ENCODE data around the gene CABLES2. TPM values are rescaled to one million over a fixed set of nuclear protein-coding genes. Genes with fewer than 3 reads are reported as not detected.

CABLES2 gene
- polyA plus RNA-seq, result 1 to 10 TPM; 1.3 to 2.6 (median 2.5) TPM

GRCh38 chr20:62407221-62407992, at the start of gene CABLES2:
CABLES2 (minus strand) TSS chr20:62407285; CDS start chr20:62407276, 9 bp downstream.
- Mint-ChIP-seq H3K4me1 (peaks cover 19 to 38% of the 10 kb centered on the region in 2 donors), H3K27ac (peak within 1 kb of the TSS; percentile 51 to 85 (median 76)), H3K27me3 (ENCODE audit: low read depth in 3 of 3) (peaks cover 4 to 14% (median 6%) of the 10 kb centered on the region in 3 donors), H3K9me3 (no peaks in the 10 kb centered on the region), H3K36me3 (no peaks in the 10 kb centered on the region), H3K4me3 (peak within 1 kb of the TSS; percentile 78 to 84 (median 79))
- DNase-seq, result peak; percentile 92 to 93 (median 93)

GRCh38 chr20:62455929-62456328, 48.8 kb upstream of the CABLES2 start:
- H3K4me1 Mint-ChIP-seq, result no peaks in the 10 kb centered on the region
- H3K4me3 Mint-ChIP-seq, result no peak overlapping the region
- no peak for DNase-seq
- H3K27ac Mint-ChIP-seq, result no peak overlapping the region
- no peaks in the 10 kb centered on the region for H3K9me3 Mint-ChIP-seq
- peaks cover 0 to 3% (median 2%) of the 10 kb centered on the region in 3 donors for H3K27me3 Mint-ChIP-seq (ENCODE audit: low read depth in 3 of 3)
- no peaks in the 10 kb centered on the region for H3K36me3 Mint-ChIP-seq

- Mint-ChIP-seq H3K4me1 (no peaks in the 10 kb centered on the region), H3K27ac (no peak overlapping the region), H3K27me3 (ENCODE audit: low read depth in 3 of 3) (peaks cover 0 to 3% (median 0%) of the 10 kb centered on the region in 3 donors), H3K4me3 (no peak overlapping the region), H3K9me3 (no peaks in the 10 kb centered on the region), H3K36me3 (no peaks in the 10 kb centered on the region)
- no peak for DNase-seq
Measured at GRCh38 chr20:62454904-62455636, 48.0 kb upstream of the CABLES2 start.

GRCh38 chr20:62453186-62453808, 46.2 kb upstream of the CABLES2 start:
- Mint-ChIP-seq H3K27me3 (ENCODE audit: low read depth in 3 of 3) (peaks cover 0 to 4% (median 3%) of the 10 kb centered on the region in 3 donors), H3K27ac (no peak overlapping the region), H3K9me3 (no peaks in the 10 kb centered on the region), H3K4me3 (no peak overlapping the region), H3K36me3 (no peaks in the 10 kb centered on the region), H3K4me1 (no peaks in the 10 kb centered on the region)
- no peak for DNase-seq

GRCh38 chr20:62452475-62453095, 45.5 kb upstream of the CABLES2 start:
- H3K9me3 Mint-ChIP-seq, result no peaks in the 10 kb centered on the region
- H3K27me3 Mint-ChIP-seq (ENCODE audit: low read depth in 3 of 3), result peaks cover 2 to 4% (median 3%) of the 10 kb centered on the region in 3 donors
- H3K4me1 Mint-ChIP-seq, result no peaks in the 10 kb centered on the region

GRCh38 chr20:62451970-62452369, 44.9 kb upstream of the CABLES2 start:
- H3K27ac Mint-ChIP-seq, result no peak overlapping the region
- no peak overlapping the region for H3K4me3 Mint-ChIP-seq
- H3K36me3 Mint-ChIP-seq, result no peaks in the 10 kb centered on the region
- DNase-seq, result no peak
- H3K27me3 Mint-ChIP-seq (ENCODE audit: low read depth in 3 of 3), result peaks cover 0 to 4% (median 3%) of the 10 kb centered on the region in 3 donors
- H3K9me3 Mint-ChIP-seq, result no peaks in the 10 kb centered on the region
- no peaks in the 10 kb centered on the region for H3K4me1 Mint-ChIP-seq

More at GRCh38 chr20:62452475-62453095, 45.5 kb upstream of the CABLES2 start:
- Mint-ChIP-seq H3K4me3 (no peak overlapping the region), H3K36me3 (no peaks in the 10 kb centered on the region), H3K27ac (no peak overlapping the region)
- DNase-seq, result no peak

GRCh38 chr20:62451156-62451767, 44.2 kb upstream of the CABLES2 start:
- no peak overlapping the region for H3K27ac Mint-ChIP-seq
- no peak overlapping the region for H3K4me3 Mint-ChIP-seq
- no peaks in the 10 kb centered on the region for H3K4me1 Mint-ChIP-seq
- no peaks in the 10 kb centered on the region for H3K36me3 Mint-ChIP-seq
- no peak for DNase-seq
- peaks cover 0 to 4% (median 3%) of the 10 kb centered on the region in 3 donors for H3K27me3 Mint-ChIP-seq (ENCODE audit: low read depth in 3 of 3)
- no peaks in the 10 kb centered on the region for H3K9me3 Mint-ChIP-seq

- no peaks in the 10 kb centered on the region for H3K4me1 Mint-ChIP-seq
- H3K27ac Mint-ChIP-seq, result no peak overlapping the region
- H3K27me3 Mint-ChIP-seq (ENCODE audit: low read depth in 3 of 3), result peaks cover 0 to 4% (median 3%) of the 10 kb centered on the region in 3 donors
- H3K36me3 Mint-ChIP-seq, result no peaks in the 10 kb centered on the region
- no peak overlapping the region for H3K4me3 Mint-ChIP-seq
- H3K9me3 Mint-ChIP-seq, result no peaks in the 10 kb centered on the region
- no peak for DNase-seq
Measured at GRCh38 chr20:62449951-62450691, 43.0 kb upstream of the CABLES2 start.

GRCh38 chr20:62448788-62449187, 41.7 kb upstream of the CABLES2 start:
- Mint-ChIP-seq H3K27ac (no peak overlapping the region), H3K27me3 (ENCODE audit: low read depth in 3 of 3) (peaks cover 0 to 4% (median 3%) of the 10 kb centered on the region in 3 donors), H3K36me3 (no peaks in the 10 kb centered on the region), H3K9me3 (no peaks in the 10 kb centered on the region), H3K4me1 (no peaks in the 10 kb centered on the region), H3K4me3 (no peak overlapping the region)
- DNase-seq, result no peak

- no peak overlapping the region for H3K27ac Mint-ChIP-seq
- H3K4me3 Mint-ChIP-seq, result no peak overlapping the region
- no peak for DNase-seq
- H3K27me3 Mint-ChIP-seq (ENCODE audit: low read depth in 3 of 3), result peaks cover 0 to 4% (median 3%) of the 10 kb centered on the region in 3 donors
- H3K36me3 Mint-ChIP-seq, result no peaks in the 10 kb centered on the region
- no peaks in the 10 kb centered on the region for H3K9me3 Mint-ChIP-seq
- H3K4me1 Mint-ChIP-seq, result no peaks in the 10 kb centered on the region
Measured at GRCh38 chr20:62448038-62448437, 41.0 kb upstream of the CABLES2 start.

GRCh38 chr20:62446888-62447869, 40.1 kb upstream of the CABLES2 start:
- Mint-ChIP-seq H3K27me3 (ENCODE audit: low read depth in 3 of 3) (peaks cover 0 to 8% (median 3%) of the 10 kb centered on the region in 3 donors), H3K9me3 (no peaks in the 10 kb centered on the region), H3K4me3 (no peak overlapping the region), H3K4me1 (no peaks in the 10 kb centered on the region), H3K27ac (no peak overlapping the region), H3K36me3 (no peaks in the 10 kb centered on the region)
- DNase-seq, result no peak

GRCh38 chr20:62446481-62446880, 39.4 kb upstream of the CABLES2 start:
- no peaks in the 10 kb centered on the region for H3K9me3 Mint-ChIP-seq
- no peaks in the 10 kb centered on the region for H3K36me3 Mint-ChIP-seq
- no peak overlapping the region for H3K4me3 Mint-ChIP-seq
- H3K4me1 Mint-ChIP-seq, result no peaks in the 10 kb centered on the region
- no peak overlapping the region for H3K27ac Mint-ChIP-seq
- peaks cover 0 to 8% (median 3%) of the 10 kb centered on the region in 3 donors for H3K27me3 Mint-ChIP-seq (ENCODE audit: low read depth in 3 of 3)
- no peak for DNase-seq
